HG02840 (cell line): ENCODE results near the gene ITIH2.
"Not testable (repeated sequence)": the region's sequence is repeated elsewhere in the genome, so short reads cannot be mapped to it uniquely, and the experiment has no call there.

ENCODE experiments used
- ATAC-seq: cut with Tn5 transposase; IDR thresholded peaks from one replicate; pipeline ENCODE4 v1.9.1; 2021; ENCODE audit warnings: mild to moderate bottlenecking, moderate library complexity, moderate number of reproducible peaks; ENCODE audit not compliant: unreplicated experiment, low FRiP score

ITIH2 gene

GRCh38 chr10:7696545-7696944 lies 6.6 kb upstream of the ITIH2 start:
- ATAC-seq, result no peak

GRCh38 chr10:7697426-7697825 lies 5.7 kb upstream of the ITIH2 start:
- ATAC-seq, result no peak

- ATAC-seq, result no peak
Measured at GRCh38 chr10:7700577-7701125, 2.5 kb upstream of the ITIH2 start.

- ATAC-seq, result no peak
Measured at GRCh38 chr10:7701158-7701742, 1.9 kb upstream of the ITIH2 start.

GRCh38 chr10:7702288-7702812 lies 766 bp upstream of the ITIH2 start:
- ATAC-seq, result no peak

- ATAC-seq, result no peak
Measured at GRCh38 chr10:7704071-7705016, 1.2 kb downstream of the ITIH2 start.

- ATAC-seq, result no peak
Measured at GRCh38 chr10:7705341-7705740, 2.2 kb downstream of the ITIH2 start.

GRCh38 chr10:7706534-7707073 lies 3.5 kb downstream of the ITIH2 start:
- ATAC-seq, result no peak

GRCh38 chr10:7707102-7707501 lies 4.0 kb downstream of the ITIH2 start:
- ATAC-seq, result no peak

- ATAC-seq, result no peak
Measured at GRCh38 chr10:7707858-7708622, 4.9 kb downstream of the ITIH2 start.

GRCh38 chr10:7708832-7709231 lies 5.7 kb downstream of the ITIH2 start:
- no peak for ATAC-seq

- ATAC-seq, result no peak
Measured at GRCh38 chr10:7710446-7710845, 7.3 kb downstream of the ITIH2 start.

GRCh38 chr10:7711075-7711474 lies 8.0 kb downstream of the ITIH2 start:
- ATAC-seq, result not testable (repeated sequence)

- ATAC-seq, result no peak
Measured at GRCh38 chr10:7715515-7715914, 12.4 kb downstream of the ITIH2 start.

GRCh38 chr10:7717767-7718166 lies 14.7 kb downstream of the ITIH2 start:
- ATAC-seq, result no peak

GRCh38 chr10:7718685-7719084 lies 15.6 kb downstream of the ITIH2 start:
- ATAC-seq, result no peak

GRCh38 chr10:7720478-7720877 lies 17.4 kb downstream of the ITIH2 start:
- no peak for ATAC-seq

- no peak for ATAC-seq
Measured at GRCh38 chr10:7722927-7723529, 19.9 kb downstream of the ITIH2 start.

GRCh38 chr10:7734821-7735220 lies 31.7 kb downstream of the ITIH2 start:
- ATAC-seq, result no peak
